GM19324 (cell line): ENCODE measurements around the gene ELMO1.
"Not testable (repeated sequence)": the region's sequence is repeated elsewhere in the genome, so short reads cannot be mapped to it uniquely, and the experiment has no call there.

ENCODE experiments used
- ATAC-seq: cut with Tn5 transposase; IDR thresholded peaks from one replicate; pipeline ENCODE4 v1.9.1; 2021; ENCODE audit warnings: mild to moderate bottlenecking, moderate library complexity; ENCODE audit not compliant: unreplicated experiment, low FRiP score

ELMO1 gene

DNA sequence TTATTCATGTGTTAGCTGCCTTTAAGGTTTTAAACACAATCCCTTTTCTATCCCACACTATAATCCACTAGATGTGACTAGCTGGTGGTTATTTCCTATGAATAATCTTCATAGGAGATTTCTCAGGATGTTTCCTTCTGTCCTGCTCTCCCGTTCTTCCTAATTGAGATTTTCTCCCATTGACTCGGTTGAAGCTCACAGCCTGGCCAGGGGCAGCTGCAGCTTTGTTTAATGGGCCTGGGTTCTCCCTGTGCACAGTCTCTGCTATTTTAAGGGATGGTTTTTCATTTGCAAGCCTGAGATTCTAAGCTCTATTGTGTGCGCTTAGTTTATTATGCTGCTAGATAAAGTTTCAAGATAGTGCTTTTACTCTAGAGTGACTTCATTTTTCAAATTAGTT, 441.0 kb downstream of the ELMO1 start:
- ATAC-seq, result no peak

DNA sequence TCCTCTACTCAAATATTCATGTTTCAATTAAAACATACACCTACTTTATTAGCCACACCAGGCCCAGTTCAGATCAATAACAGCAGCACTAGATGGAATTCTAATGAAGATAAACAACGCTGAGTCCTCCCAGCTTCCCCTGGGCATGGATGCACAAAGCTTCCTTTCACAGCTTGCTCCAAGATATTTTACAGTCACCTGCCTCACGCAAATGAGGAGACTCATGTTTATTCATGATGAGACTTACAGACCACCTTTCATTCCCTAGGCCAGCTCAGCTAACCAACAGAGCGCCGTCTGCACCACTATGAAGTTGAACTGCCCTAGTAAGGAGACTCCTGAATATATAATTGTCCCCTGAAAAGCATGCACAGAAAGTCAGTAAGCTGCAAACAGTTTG, 441.4 kb downstream of the ELMO1 start:
- no peak for ATAC-seq

DNA sequence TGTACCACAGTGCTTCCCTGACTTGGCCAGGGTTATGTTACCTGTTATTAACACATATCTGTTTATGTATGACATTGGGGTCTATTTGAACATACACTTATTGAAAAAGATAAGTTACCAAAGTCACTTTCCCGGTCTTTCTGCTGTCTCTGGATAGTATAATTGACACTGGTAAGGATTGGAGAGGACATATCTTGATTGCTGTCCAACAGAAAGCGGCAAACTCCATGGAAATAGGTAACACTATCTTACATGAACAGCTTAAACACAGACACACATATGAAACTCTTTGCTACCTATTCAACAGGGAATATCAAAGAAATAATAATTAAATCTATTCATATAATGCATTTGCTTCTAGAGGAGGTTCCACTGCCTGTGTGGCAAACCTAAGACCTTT, 441.9 kb downstream of the ELMO1 start:
- no peak for ATAC-seq

DNA sequence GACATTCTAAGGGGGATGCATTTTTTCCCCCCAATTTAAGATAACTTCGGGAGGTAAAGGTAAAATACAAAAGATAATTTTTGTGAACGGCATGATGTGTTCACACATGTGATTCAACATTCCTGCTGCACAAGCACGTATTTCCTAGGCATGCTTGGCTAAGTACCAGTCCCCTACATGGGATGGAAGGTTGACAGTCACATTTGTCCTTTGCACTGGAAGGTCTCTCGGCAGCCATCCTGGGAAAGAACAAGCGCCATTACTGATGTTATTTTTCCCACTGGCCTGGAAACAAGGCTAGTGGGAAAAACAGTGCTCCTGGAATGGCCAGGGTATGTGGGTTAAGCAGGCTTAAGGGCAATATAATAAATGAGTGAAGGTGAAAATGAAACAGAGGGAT, 448.2 kb downstream of the ELMO1 start:
- no peak for ATAC-seq

DNA sequence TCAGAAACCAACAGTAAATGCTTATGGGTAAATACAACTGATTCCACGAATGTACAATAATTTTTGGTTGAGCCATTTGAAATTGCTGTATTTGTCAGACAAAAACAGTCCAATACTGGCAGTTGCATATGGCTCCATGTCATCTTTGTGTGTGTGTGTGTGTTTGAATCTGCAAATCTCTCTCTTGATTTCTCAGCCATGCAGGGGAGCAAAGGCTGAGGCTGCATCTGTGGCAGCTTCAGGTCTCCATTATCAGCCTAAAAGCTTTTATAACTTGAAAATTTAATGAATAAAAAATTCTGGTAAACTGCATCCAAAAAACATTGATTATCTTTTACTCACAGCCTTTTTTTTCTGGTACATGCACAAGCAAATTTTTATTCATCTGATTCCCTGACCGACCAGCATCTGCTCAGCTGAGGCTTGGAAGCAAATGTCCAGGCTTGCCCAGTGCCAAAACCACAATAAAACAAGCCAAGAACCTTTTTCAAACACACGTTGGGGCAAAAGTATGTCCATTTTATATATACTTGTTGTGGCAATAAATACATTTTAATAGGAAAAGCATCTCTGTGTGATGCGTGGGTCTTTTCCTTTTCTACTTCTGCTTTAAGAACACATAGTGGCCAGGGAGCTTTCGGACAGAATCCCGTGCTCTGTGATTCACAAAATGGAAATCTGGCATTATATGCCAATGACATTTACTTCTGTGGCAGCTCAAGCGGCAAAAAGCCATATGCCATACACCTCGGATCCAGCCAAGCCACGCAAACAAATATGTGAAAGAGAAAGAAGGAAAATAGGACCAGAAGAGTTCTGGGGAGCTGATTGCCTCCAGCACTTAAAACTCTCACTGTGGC, 448.8 kb downstream of the ELMO1 start:
- ATAC-seq, result no peak

DNA sequence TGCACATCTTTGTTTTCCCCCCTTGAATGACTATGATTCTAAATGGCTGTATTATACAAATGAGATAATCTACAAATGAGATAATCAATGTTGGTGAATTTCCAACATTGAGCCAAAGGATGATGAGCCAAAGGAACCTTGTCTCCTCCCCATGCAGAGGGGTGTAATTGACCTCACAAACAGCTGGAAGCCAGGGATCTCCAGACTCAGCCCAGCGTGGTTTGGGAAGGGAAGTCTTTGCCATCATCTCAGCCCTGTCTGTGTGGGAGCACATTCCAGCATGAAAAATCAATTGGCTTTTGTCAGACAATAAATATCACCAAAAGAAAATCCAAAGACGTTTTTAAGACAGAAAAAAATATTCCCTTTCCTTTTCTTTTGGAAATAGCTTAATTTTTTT, 452.9 kb downstream of the ELMO1 start:
- ATAC-seq, result no peak

DNA sequence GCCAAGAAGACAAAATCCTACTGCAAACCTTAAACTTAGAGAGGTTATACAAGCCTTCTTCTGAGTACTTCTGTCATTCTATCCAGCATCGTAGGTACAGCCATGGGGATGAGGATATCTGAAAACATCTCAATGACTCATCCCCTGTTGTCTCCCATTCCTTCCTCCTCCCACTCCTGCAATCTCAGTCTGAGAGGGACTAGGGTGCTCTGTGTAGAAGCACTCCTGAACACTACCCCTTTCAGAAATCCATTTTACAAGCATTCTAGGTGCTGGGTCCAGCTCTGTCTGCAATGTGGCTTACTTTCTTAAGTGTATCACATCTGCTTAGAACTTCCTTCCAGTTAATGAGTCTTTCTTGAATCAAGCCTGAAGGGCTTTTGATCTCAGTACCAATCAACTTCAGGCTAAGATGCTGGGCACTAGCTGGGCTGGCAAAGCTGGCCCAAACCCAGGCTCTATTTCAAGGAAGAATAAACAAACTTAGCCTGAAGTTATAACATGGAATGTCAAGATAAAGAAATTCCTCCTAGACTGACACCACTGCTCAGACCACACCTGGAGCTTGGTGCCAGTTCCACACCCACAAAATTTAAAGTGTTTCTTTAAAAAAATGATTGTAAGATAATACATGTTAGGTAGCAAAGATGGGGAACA, 454.1 kb downstream of the ELMO1 start:
- ATAC-seq, result no peak

DNA sequence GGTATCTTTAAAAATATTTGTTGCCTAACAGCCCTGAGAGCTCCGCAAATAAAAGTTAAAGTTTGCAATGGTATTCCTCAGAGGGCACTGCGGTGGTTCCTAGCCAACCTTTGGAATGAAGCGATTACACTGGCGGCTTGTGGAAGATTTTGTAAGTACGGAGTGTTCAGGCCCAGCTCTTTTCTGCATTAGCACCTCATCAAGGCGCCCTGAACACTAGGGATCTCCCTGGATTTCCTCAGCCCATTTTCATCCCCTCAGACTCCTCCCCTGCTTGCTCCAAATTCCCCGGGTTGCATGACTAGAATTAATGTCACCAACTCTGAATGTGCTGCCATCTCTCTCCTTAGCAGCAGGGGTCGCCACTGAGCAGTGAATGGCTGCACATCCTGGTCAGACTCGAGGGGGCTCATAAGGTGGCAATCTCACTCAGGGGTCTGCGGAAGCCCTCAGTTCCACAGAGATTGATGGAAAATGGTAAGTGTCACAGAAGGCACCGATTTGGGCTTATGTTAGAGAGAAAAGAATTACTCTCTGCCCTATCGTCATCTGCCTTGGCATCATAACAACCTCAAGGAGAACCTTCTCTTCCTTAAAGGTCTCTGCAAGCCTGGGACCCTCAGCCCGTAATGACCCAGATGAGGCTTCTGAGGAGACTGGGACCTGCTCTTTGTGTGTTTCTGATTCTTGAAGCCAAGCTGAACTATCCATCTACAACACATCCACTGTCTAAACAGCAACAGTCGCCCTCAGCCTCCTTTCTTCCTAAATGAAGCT, 461.5 kb downstream of the ELMO1 start:
- ATAC-seq, result no peak

DNA sequence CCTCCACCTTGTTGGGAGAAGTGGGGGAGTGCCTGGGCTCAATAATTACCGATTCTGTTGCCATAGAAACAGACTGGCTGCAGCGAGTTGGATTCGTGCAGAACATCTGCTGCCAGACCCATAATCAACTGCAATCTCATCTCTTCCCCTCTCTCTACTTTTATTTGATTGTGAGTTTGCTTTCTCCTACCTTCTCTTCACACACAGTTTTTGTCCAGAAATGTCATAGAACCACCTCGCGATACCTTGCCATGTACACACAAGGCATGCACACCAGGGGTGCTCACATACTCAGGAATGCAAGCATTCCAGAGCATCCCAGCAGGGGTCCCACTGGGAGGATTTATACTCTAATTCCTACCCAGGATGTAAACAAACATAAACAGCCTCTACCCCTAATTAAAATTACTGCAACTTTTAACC, 462.1 kb downstream of the ELMO1 start:
- ATAC-seq, result no peak

DNA sequence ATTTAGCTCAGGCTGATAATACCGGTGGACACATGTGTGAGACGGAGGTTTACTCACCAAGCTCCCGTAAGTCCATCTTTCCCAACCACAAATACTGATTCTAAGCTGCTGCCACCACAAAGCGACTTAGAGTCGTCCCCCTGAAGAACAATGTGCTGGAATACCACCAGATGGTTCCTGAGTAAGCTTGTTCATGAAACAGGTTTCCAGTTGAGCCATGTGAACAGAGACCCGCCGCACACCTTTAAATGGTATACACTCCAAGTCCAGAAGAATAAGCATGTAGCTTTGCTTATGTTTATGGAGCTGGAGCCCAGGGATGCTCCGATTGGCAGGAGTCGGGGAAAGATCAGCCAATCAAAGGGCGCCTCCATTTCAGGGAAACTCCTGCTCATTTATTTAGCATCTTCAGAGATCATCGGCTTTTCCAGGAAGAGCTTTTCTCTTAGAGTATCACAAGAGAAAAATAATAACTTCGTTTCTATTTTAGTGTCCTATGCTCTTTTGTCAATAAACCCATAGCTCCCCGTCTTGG, 462.7 kb downstream of the ELMO1 start:
- ATAC-seq, result no peak

DNA sequence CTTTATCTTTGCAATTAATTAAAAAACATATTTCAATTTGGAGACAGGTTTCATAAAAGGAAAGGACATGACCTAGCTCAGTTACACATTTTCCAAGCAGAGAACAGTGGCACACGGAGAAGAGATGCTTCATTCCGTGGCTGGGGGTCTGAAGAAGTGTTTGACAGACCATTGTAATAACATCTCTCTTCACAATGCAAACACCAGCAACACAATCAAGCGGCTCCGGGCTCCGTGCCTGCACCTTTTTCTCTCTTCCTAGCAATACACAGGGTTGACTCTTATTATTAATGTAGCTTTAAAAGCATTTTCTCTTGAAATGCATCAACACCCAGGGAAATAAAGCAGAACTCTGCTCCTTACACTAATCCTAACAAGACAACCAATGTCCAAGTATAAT, 463.3 kb downstream of the ELMO1 start:
- no peak for ATAC-seq

DNA sequence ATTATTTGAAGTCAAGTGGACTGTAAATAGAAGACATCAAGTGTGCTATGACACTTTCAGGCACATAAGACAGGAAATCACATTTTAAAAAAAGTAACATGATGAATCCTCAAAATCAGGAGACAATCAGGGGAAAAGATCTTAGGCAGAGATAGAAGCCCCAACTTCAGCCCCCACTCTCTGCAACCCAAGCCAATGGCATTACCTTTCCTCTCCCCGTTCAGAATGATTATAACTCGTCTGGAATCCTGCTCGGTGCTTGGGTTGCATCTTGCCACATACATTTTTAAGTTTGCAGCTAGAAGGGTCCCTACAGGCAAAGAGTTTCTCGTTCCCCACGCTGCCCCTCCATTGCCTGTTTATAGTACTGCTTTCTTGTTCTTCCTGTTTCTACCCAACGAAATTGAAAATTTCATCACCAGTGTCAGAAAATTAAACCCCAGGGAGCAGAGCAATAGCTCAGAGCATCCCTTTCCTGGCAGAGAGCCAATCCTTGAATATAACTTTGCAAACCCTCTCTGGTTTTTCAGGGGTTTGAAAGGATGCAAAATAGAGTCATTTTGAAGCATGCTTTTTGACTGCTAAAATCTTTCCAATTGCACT, 463.9 kb downstream of the ELMO1 start:
- no peak for ATAC-seq

DNA sequence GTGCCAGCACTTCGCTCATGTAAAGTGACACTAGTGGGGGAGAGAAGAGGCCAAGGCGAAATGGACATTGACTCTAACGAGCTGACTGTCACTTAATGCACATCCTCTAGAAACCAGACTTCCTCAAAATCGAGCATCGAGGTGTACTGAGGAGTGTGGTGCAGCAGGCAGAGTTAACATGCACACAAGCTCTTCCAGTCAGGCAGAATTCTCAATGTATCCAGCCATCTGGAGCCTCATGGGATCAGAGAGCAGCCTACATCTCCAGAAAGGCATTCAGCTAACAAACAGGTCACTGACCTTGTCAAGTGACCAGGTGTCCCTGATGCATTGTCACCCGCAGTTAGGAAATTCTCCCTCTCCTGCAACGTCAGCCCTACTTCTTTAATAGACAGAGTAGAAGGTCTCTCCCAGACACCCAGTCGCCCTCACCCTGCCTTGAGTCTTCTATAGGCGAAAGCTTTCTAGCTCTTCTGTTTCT, 464.6 kb downstream of the ELMO1 start:
- ATAC-seq, result no peak

DNA sequence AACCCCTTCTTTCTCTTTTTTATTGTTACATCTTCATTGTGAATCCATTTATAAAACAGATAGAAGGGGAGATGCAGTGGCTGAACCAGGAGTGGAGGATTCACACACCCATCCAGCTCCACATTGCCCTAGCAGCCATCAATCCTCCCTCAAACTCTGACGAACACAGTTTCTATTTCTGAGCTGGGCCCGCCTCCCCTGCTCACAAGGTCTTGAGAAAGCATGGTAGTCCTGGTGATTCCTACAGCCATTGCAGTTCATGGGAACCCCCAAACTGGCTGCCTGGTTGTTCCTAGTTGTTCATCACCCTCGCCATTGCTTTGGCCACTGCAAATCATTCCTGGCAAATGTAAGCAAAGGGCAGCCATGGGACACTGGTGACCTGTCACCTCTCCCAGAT, 465.9 kb downstream of the ELMO1 start:
- no peak for ATAC-seq

DNA sequence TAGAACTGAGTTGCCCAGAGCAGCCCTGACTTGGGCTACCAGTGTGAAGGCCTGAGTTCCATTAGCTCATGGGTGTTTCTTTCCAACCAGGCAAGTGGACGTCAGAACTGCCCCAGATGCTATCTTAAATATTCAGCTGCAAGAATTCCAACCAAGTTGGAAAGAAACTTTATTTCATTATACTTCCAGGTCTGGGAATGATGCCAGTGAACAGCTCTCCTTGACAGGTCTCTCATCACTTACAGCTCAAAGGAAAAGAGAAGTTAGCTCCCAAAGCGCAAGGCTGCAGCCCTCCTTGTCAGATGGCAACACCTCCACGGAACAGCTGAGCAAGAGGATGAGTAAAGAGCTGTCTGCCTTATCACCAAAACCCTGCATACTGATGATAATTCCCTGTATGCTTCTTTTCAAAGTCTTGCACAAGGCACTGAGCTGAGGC, 468.8 kb downstream of the ELMO1 start:
- ATAC-seq, result no peak

DNA sequence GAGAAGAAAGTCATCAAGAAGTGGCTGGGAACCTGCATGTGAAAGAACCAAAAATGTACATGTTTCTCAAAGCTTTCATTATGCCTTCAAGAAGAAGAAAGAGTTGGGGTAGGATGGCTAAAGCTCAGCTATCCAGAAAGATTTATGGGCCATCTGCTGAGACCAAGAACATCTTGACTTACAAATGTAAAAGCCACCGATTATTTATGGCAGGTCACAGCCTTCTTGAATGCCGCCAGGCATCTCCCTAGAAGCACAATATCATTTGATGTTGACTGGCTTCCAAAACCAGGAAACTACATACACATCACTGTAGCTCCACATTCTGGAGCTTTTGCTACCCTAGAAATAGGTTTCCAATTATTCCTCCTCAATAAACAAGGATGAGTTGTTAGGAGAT, 470.2 kb downstream of the ELMO1 start:
- ATAC-seq, result no peak

DNA sequence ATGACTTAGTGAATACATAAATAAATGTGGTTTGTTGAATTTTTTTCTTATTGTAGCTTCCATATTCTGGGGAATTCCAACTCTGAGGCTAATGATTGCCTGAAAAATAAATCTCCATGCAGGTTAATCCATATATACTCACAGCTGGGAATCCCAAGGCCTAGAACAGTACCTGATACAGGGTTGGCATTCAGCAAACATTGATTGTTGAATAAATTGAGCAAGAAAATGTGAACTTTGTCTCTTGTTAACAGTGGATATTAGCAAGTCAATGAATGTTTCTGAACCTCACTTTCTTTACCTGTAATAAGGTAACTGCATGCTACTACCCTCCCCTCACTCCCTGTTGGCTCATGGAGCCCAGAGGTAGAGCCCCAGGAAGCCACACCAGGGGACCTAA, 470.8 kb downstream of the ELMO1 start:
- no peak for ATAC-seq

DNA sequence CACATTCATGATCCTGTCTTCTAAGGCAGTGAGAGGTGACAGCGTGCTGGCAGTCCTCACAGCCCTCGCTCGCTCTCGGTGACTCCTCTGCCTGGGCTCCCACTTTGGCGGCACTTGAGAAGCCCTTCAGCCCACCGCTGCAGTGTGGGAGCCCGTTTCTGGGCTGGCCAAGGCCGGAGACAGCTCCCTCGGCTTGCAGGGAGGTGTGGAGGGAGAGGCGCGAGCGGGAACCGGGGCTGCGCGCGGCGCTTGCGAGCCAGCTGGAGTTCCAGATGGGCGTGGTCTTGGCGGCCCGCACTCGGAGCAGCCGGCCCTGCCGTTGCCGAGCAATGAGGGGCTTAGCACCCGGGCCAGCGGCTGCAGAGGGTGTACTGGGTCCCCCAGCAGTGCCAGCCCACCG, 475.1 kb downstream of the ELMO1 start:
- ATAC-seq, result not testable (repeated sequence)

DNA sequence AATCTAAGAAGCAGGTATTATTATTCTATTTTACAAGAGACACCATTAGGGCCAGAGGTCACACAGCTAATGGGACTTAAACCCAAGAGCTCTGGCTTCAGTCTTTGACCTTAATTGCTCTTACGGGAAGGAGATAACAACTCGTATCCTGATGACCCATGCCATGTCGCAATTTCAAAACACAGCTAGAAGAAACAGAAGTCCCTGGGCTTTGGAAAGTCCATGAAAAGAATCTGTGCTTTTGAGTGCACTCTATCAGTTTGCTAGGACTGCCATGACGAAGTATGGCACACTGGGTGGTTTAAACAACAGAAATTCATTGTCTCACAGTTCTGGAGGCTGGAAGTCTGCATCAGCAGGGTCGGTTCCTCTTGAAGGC, 476.5 kb downstream of the ELMO1 start:
- ATAC-seq, result no peak

DNA sequence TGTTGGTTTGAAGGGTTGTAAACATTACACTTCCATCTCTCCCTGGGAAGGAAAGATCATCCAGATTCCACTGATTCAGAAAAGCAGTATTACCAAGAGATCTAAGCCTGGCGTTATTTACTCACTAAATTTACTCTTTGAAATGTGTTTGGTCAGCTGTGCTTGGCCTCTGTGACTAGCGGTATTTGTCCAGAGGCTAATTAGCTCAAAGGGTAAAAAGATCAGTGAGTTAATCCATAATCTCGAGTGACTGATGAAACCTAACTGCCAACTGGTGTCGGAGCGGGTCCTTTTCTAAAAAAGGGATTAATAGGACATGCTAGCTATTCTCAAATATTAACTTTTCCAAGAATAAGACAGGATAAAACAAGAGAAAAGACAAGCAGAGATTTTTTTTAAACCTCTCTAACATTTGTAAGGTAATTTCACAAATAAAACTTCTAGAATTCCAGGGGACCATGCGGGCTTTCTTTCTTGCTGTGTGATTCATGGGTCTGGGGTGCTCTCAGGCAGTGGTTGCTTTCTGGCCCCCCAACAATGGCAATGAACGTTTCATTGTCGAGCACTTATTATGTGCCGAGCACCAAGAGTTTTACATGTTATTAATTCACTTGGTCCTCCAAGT, 477.0 kb downstream of the ELMO1 start:
- no peak for ATAC-seq
